ENCODE measurements around the gene CRYBG1. TPM values are rescaled to one million over a fixed set of nuclear protein-coding genes. Genes with fewer than 3 reads are reported as not detected.

The CRYBG1 gene
- total RNA-seq, 1 donor from 2014 or later = 38.1 TPM

GRCh38 chr6:106611030-106611429 is 250.5 kb downstream of the CRYBG1 start:
- DNase-seq = no peak

GRCh38 chr6:106612671-106613416 is 252.3 kb downstream of the CRYBG1 start:
- DNase-seq = no peak

GRCh38 chr6:106613590-106613989 is 253.1 kb downstream of the CRYBG1 start:
- DNase-seq = no peak

- no peak for DNase-seq
These were observed 253.6 kb downstream of the CRYBG1 start for GRCh38 chr6:106614166-106614565.

- no peak for DNase-seq
These were observed 254.2 kb downstream of the CRYBG1 start for GRCh38 chr6:106614592-106615257.

- DNase-seq = no peak
These were observed 256.8 kb downstream of the CRYBG1 start for GRCh38 chr6:106617302-106617701.

GRCh38 chr6:106617857-106618256 is 257.3 kb downstream of the CRYBG1 start:
- DNase-seq = no peak

- no peak for DNase-seq
These were observed 257.8 kb downstream of the CRYBG1 start for GRCh38 chr6:106618324-106618723.

GRCh38 chr6:106619223-106619622 is 258.7 kb downstream of the CRYBG1 start:
- DNase-seq = no peak

GRCh38 chr6:106620931-106621672 is 260.6 kb downstream of the CRYBG1 start:
- peak; percentile 66 for DNase-seq

Other genes with a start within 250 kb of the CRYBG1 start
- 65.0 and 72.3 TPM in 2 replicates for gene ATG5, start 35.0 kb upstream of the CRYBG1 start, total RNA-seq

Data from dermis blood vessel endothelial cell (primary cell).